Erythroblast (primary cell): ENCODE measurements around the gene IGLL5.

Source experiments
- GATA1 ChIP-seq: IDR thresholded peaks from 2 replicates; pipeline ENCODE4 v1.6.1; 2011; ENCODE audit warnings: low read depth, mild to moderate bottlenecking, control low read depth, low read length, moderate library complexity
- POLR2A ChIP-seq: IDR thresholded peaks from 2 replicates; pipeline ENCODE4 v1.6.1; 2011; ENCODE audit warnings: mild to moderate bottlenecking, low read length

DNA sequence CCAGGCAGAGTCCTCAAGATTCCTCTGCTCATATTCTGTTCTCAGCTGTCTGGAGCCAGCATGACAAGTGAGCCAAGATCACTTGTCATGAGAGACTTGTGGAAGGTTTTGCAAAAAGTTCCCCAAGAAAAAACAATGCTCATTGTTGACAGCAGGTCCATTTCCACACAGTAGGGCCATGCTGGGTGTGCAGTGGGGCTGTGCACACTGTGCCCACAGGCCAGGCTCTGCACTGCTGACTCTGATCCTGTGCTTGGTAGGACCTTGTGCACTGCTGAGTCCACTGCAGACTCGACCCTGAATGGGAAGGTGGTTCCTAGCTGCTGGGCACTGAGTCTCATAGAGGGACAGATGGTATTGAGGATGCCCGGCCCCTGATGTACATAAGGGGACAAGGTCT lies 33.9 kb upstream of the IGLL5 start:
- TF ChIP-seq POLR2A (no peak), GATA1 (no peak)
